H1 (cell line): Measurements from ENCODE around the gene ZBED6.

Source experiments
- CBX8 ChIP-seq: fragments of 300-800, 300-1000 bp; sonication (generic); IDR thresholded peaks from 2 replicates; pipeline ENCODE4 v1.7.1; 2016; ENCODE audit warnings: low read depth, low read length, borderline replicate concordance
- CTCF ChIP-seq, 3 experiments: IDR thresholded peaks; 1 replicate in 2 of 3; 2 replicates in 1 of 3; pipeline versions ENCODE4 v1.5.1 to v1.6.1; 2011; ENCODE audit warnings: low read length in 3 of 3, mild to moderate bottlenecking in 3 of 3, inconsistent platforms in 2 of 3, low read depth in 1 of 3, moderate library complexity in 1 of 3; ENCODE audit not compliant: insufficient read depth in 1 of 3; ENCODE audit errors: control extremely low read depth in 1 of 3
- FOSL1 ChIP-seq: IDR thresholded peaks from 2 replicates; pipeline ENCODE4 v1.6.1; 2011; ENCODE audit warnings: mild to moderate bottlenecking, low read depth, low read length, moderate library complexity; ENCODE audit not compliant: insufficient read depth
- KDM1A ChIP-seq: fragments of 200-600, 300-600 bp; sonication (generic); IDR thresholded peaks from 2 replicates; pipeline ENCODE4 v1.7.1; 2016; ENCODE audit warnings: mild to moderate bottlenecking, low read length, borderline replicate concordance
- POLR2A ChIP-seq, 2 experiments: IDR thresholded peaks; 1 replicate in 1 of 2; 2 replicates in 1 of 2; pipeline ENCODE4 v1.6.1; 2011; ENCODE audit warnings: low read depth in 2 of 2, low read length in 2 of 2, mild to moderate bottlenecking in 2 of 2; ENCODE audit errors: control extremely low read depth in 1 of 2
- RAD21 ChIP-seq, 2 experiments: IDR thresholded peaks in 1 of 2; conservative IDR thresholded peaks in 1 of 2; 2 replicates each; pipeline ENCODE4 v1.6.1; 2011; ENCODE audit warnings: low read depth in 2 of 2, low read length in 2 of 2, improper control_type of control experiment in 1 of 2, inconsistent platforms in 1 of 2, mild to moderate bottlenecking in 1 of 2, moderate library complexity in 1 of 2
- TEAD4 ChIP-seq: IDR thresholded peaks from 2 replicates; pipeline ENCODE4 v1.6.1; 2012; ENCODE audit warnings: low read depth, low read length, inconsistent platforms, mixed read lengths
- USF2 ChIP-seq: IDR thresholded peaks from 2 replicates; pipeline ENCODE4 v1.6.1; 2011; ENCODE audit warnings: low read length, improper control_type of control experiment
- ZNF274 ChIP-seq: IDR thresholded peaks from 2 replicates; pipeline ENCODE4 v1.7.0; 2012; ENCODE audit warnings: low read length, borderline replicate concordance; ENCODE audit errors: extremely low read depth
- TF ChIP-seq, protein P1 (sequence below): IDR thresholded peaks from 2 replicates; pipeline ENCODE4 v1.6.1; 2012; ENCODE audit warnings: low read length, inconsistent platforms
- TF ChIP-seq, protein P2 (sequence below): IDR thresholded peaks from 2 replicates; pipeline ENCODE4 v1.6.1; 2011; ENCODE audit warnings: low read depth, mild to moderate bottlenecking, low read length; ENCODE audit not compliant: insufficient read depth

- TF ChIP-seq POLR2A (IDR thresholded peaks at IDR 0.05; ENCODE audit: control extremely low read depth in 1 of 2, low read depth in 2 of 2, low read length in 2 of 2) (no peak), FOSL1 (no peak), CTCF (IDR thresholded peaks at IDR 0.05; ENCODE audit: control extremely low read depth in 1 of 3, insufficient read depth in 1 of 3, low read depth in 1 of 3, low read length in 3 of 3) (no peak), ZNF274 (no peak), USF2 (no peak), TEAD4 (no peak), CBX8 (no peak), RAD21 (IDR thresholded peaks at IDR 0.05 in 1 of 2, conservative IDR thresholded peaks at IDR 0.05 in 1 of 2; ENCODE audit: low read depth in 2 of 2, low read length in 2 of 2) (no peak), KDM1A (no peak)
- TF ChIP-seq, protein P1, sequence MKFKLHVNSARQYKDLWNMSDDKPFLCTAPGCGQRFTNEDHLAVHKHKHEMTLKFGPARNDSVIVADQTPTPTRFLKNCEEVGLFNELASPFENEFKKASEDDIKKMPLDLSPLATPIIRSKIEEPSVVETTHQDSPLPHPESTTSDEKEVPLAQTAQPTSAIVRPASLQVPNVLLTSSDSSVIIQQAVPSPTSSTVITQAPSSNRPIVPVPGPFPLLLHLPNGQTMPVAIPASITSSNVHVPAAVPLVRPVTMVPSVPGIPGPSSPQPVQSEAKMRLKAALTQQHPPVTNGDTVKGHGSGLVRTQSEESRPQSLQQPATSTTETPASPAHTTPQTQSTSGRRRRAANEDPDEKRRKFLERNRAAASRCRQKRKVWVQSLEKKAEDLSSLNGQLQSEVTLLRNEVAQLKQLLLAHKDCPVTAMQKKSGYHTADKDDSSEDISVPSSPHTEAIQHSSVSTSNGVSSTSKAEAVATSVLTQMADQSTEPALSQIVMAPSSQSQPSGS = no peak
- TF ChIP-seq, protein P2, sequence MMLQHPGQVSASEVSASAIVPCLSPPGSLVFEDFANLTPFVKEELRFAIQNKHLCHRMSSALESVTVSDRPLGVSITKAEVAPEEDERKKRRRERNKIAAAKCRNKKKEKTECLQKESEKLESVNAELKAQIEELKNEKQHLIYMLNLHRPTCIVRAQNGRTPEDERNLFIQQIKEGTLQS = no peak
Observed at GRCh38 chr1:203826175-203826574, 30.8 kb downstream of the ZBED6 start.
